Breast epithelium (tissue), 4 donors: ENCODE data around the gene GCKR. TPM values are rescaled to one million over a fixed set of nuclear protein-coding genes. Genes with fewer than 3 reads are reported as not detected.

ENCODE experiments used
- DNase-seq, 2 donors: peaks; one replicate each; pipeline ENCODE4 v3.0.0-alpha.2; 2019; ENCODE audit warnings: low spot score in 2 of 2
- H3K27ac ChIP-seq, 2 donors: fragments of 200-600 bp; sonication (generic) in 1 of 2; one replicate each; pipeline ENCODE4 v1.5.1; 2016 to 2019; ENCODE audit warnings: mild to moderate bottlenecking in 1 of 2
- H3K27me3 ChIP-seq, 2 donors: fragments of 200-600 bp; sonication (generic) in 1 of 2; one replicate each; pipeline versions ENCODE4 v1.5.1 to v1.6.0; 2017 to 2019; ENCODE audit warnings: control low read depth in 1 of 2, mild to moderate bottlenecking in 1 of 2
- H3K36me3 ChIP-seq: fragments of 200-600 bp; one replicate; pipeline ENCODE4 v1.5.1; 2019
- H3K4me1 ChIP-seq, 2 donors: fragments of 200-600 bp; sonication (generic); one replicate each; pipeline ENCODE4 v1.5.1; 2016 to 2019; ENCODE audit warnings: control low read depth in 1 of 2
- H3K4me3 ChIP-seq, 3 donors: fragments of 200-600 bp; sonication (generic); 1 replicate in 2 of 3; 2 replicates in 1 of 3; pipeline ENCODE4 v1.5.1; 2016 to 2019; ENCODE audit warnings: mild to moderate bottlenecking in 3 of 3, moderate library complexity in 2 of 3
- H3K9me3 ChIP-seq, 2 donors: fragments of 200-600 bp; sonication (generic) in 1 of 2; one replicate each; pipeline ENCODE4 v1.5.1; 2016 to 2019; ENCODE audit warnings: control low read depth in 1 of 2
- POLR2A ChIP-seq: fragments of 450-650 bp; IDR thresholded peaks from one replicate; pipeline ENCODE4 v1.6.1; 2016; ENCODE audit warnings: antibody characterized with exemption, mild to moderate bottlenecking, moderate library complexity
- POLR2AphosphoS5 ChIP-seq, 3 donors: sonication (generic); formaldehyde crosslinking; IDR thresholded peaks; one replicate each; pipeline ENCODE4 v1.6.1; 2017; ENCODE audit warnings: antibody characterized with exemption in 3 of 3
- intact Hi-C: fragments of 100-400 bp; cut with DNase I; formaldehyde crosslinking; loops from one replicate; pipeline ENCODE4 v1.15.1; 2023; ENCODE audit warnings: low total_unique reads
- total RNA-seq, 3 donors: library from RNA; depleted of rRNA; stranded (reverse); fragments of >200 nt; gene quantifications; one replicate each; pipeline ENCODE4 v1.1.0, GENCODE V29; 2016
- TF ChIP-seq, protein P1 (sequence below), 3 donors: fragments of 450-650 bp; IDR thresholded peaks; one replicate each; pipeline ENCODE4 v1.5.1; 2016 to 2017; ENCODE audit warnings: antibody characterized with exemption in 3 of 3, mild to moderate bottlenecking in 3 of 3, moderate library complexity in 3 of 3

The GCKR gene, protein sequence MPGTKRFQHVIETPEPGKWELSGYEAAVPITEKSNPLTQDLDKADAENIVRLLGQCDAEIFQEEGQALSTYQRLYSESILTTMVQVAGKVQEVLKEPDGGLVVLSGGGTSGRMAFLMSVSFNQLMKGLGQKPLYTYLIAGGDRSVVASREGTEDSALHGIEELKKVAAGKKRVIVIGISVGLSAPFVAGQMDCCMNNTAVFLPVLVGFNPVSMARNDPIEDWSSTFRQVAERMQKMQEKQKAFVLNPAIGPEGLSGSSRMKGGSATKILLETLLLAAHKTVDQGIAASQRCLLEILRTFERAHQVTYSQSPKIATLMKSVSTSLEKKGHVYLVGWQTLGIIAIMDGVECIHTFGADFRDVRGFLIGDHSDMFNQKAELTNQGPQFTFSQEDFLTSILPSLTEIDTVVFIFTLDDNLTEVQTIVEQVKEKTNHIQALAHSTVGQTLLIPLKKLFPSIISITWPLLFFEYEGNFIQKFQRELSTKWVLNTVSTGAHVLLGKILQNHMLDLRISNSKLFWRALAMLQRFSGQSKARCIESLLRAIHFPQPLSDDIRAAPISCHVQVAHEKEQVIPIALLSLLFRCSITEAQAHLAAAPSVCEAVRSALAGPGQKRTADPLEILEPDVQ
- 1 to 10 TPM in 2 of 3 donors, not detected in 1; 1.8 to 3.9 TPM for total RNA-seq

DNA sequence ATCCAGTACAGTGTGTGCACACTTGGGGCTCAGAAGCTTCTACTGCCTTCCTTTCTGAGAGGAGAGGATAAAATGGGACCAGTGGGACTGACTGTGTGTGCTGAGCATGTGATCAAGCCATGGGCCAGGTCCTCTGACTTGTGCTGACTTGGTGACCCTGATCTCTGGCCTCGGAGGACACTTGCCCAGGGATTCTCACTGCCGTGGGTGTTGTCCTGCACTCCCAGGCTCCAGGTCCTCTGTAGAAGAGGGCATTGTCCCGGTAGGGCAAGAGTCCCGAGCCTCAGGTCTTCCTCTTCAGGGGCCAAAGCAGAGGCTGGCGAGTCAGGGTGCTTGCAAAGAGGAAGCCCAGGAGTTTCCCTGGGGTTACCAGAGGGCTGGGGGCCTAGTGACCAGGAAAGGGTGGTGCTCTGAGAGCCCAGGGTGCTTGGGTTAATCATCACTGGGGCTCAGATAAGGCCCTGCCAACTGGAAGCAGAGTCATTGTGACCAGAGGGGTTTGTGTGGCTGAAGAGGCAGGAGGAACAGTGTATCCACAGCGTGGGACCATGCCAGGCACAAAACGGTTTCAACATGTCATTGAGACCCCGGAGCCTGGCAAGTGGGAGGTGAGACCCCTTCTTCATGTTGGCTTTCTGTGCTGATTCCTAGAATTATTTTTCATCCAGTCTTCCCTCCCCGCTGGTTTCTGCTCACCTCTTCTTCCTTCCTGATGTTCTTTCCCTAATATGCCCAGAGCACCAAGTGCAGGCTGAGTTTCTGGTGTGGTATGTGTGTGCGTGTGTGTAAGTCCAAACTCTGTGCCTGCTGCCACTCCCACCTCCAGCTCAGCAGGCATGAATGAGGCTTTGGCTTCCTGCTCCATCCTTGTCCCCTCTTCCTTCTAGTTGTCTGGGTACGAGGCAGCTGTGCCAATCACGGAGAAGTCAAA is at the start of gene GCKR:
Gene GCKR (plus strand): TSS at position 483 of the 931 bp plus-strand sequence. CDS start 66 bp downstream, at position 549.
- peaks cover 0 to 7% of the 10 kb centered on the region in 2 donors for H3K4me1 ChIP-seq
- TF ChIP-seq, protein P1, sequence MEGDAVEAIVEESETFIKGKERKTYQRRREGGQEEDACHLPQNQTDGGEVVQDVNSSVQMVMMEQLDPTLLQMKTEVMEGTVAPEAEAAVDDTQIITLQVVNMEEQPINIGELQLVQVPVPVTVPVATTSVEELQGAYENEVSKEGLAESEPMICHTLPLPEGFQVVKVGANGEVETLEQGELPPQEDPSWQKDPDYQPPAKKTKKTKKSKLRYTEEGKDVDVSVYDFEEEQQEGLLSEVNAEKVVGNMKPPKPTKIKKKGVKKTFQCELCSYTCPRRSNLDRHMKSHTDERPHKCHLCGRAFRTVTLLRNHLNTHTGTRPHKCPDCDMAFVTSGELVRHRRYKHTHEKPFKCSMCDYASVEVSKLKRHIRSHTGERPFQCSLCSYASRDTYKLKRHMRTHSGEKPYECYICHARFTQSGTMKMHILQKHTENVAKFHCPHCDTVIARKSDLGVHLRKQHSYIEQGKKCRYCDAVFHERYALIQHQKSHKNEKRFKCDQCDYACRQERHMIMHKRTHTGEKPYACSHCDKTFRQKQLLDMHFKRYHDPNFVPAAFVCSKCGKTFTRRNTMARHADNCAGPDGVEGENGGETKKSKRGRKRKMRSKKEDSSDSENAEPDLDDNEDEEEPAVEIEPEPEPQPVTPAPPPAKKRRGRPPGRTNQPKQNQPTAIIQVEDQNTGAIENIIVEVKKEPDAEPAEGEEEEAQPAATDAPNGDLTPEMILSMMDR (IDR thresholded peaks at IDR 0.05) = no peak
- no peak for TF ChIP-seq POLR2A
- TF ChIP-seq POLR2AphosphoS5 (IDR thresholded peaks at IDR 0.05) = no peak
- H3K9me3 ChIP-seq = no peaks in the 10 kb centered on the region
- no peak within 1 kb of the TSS for H3K4me3 ChIP-seq
- H3K27me3 ChIP-seq = no peaks in the 10 kb centered on the region
- intact Hi-C loops = no loop called here
- no peaks in the 10 kb centered on the region for H3K36me3 ChIP-seq
- no peak within 1 kb of the TSS for H3K27ac ChIP-seq
- no peak for DNase-seq

DNA sequence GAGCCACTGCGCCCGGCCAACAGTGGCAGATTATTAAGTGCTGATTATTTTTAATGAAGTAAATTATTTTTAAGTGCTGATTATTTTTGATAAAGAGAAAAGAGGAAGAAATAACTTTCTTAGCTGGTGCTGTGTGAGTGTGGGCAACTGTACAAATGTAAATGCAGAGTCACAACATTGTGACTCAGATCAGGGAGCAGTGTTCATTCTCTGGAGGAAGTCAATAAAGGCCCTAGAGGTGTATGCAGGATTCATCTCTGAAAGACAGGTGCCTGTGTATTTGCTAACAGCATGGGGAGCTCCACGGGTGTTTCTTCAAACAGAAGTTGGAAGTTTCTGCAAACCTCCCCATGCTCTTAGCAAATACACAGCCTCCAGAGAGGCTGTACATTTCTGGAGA is 48.3 kb upstream of the GCKR start:
- Histone ChIP-seq H3K4me1 (no peaks in the 10 kb centered on the region), H3K27me3 (no peaks in the 10 kb centered on the region), H3K36me3 (no peaks in the 10 kb centered on the region), H3K27ac (no peak overlapping the region), H3K9me3 (no peaks in the 10 kb centered on the region), H3K4me3 (no peak overlapping the region)
- DNase-seq = no peak
- intact Hi-C loops = no loop called here
- TF ChIP-seq, protein P1 (IDR thresholded peaks at IDR 0.05) = no peak
- TF ChIP-seq POLR2AphosphoS5 (IDR thresholded peaks at IDR 0.05) = no peak
- no peak for TF ChIP-seq POLR2A

GRCh38 chr2:27451095-27451494 is 45.5 kb upstream of the GCKR start:
- no peaks in the 10 kb centered on the region for H3K27me3 ChIP-seq
- no peak overlapping the region for H3K4me3 ChIP-seq
- TF ChIP-seq, protein P1 (IDR thresholded peaks at IDR 0.05) = no peak
- TF ChIP-seq POLR2A (no peak), POLR2AphosphoS5 (IDR thresholded peaks at IDR 0.05) (no peak)
- no peaks in the 10 kb centered on the region for H3K9me3 ChIP-seq
- intact Hi-C loops = no loop called here
- DNase-seq = no peak
- H3K27ac ChIP-seq = no peak overlapping the region
- no peaks in the 10 kb centered on the region for H3K4me1 ChIP-seq
- no peaks in the 10 kb centered on the region for H3K36me3 ChIP-seq

DNA sequence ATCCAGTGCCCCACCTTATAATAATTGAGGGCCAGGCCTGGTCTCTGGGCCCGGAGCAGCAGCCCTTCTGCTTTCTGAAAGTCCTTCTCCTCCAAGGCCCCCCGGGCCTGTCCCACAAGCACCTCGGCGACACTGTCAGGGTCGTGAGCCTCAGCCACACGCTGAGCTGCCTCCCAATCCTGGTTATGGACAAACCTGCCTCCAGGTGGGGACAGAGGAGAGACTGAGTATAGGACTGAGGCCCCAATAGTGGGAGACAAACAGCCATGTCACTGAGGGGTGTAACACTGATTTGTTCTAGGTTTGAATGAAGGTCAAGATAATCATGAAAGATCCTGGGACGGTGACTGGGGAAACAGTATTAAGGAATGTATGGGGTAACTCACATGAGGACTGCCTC is 42.7 kb upstream of the GCKR start:
- Histone ChIP-seq H3K4me1 (no peaks in the 10 kb centered on the region), H3K4me3 (no peak overlapping the region), H3K9me3 (no peaks in the 10 kb centered on the region), H3K27me3 (no peaks in the 10 kb centered on the region), H3K36me3 (peaks cover 14% of the 10 kb centered on the region), H3K27ac (no peak overlapping the region)
- intact Hi-C loops = no loop called here
- no peak for DNase-seq
- no peak for TF ChIP-seq POLR2A
- TF ChIP-seq, protein P1 (IDR thresholded peaks at IDR 0.05) = no peak
- TF ChIP-seq POLR2AphosphoS5 (IDR thresholded peaks at IDR 0.05) = no peak
